Natural killer cell (primary cell): ENCODE measurements around the gene WDR36. TPM values are rescaled to one million over a fixed set of nuclear protein-coding genes. Genes with fewer than 3 reads are reported as not detected.

ENCODE experiments used
- ATAC-seq, 3 donors: fragments of 150-1000 bp in 2 of 3; fragments of 200-7000 bp in 1 of 3; cut with Tn5 transposase; 1 replicate in 1 of 3; 2 replicates in 2 of 3; pipeline ENCODE4 v1.10.0; 2021; ENCODE audit warnings: mild to moderate bottlenecking in 2 of 3, moderate library complexity in 2 of 3
- DNase-seq, 2 donors: peaks; one replicate each; pipeline versions ENCODE4 v3.0.0 to v3.0.0-alpha.2; 2013 to 2021; ENCODE audit warnings: mixed read lengths in 1 of 2
- H3K27ac ChIP-seq: one replicate; pipeline ENCODE4 v1.5.1; 2013; ENCODE audit warnings: mild to moderate bottlenecking, low read length
- H3K27me3 ChIP-seq: one replicate; pipeline ENCODE4 v1.6.1; 2013; ENCODE audit warnings: low read length; ENCODE audit not compliant: control insufficient read depth, insufficient read depth
- H3K36me3 ChIP-seq: one replicate; pipeline ENCODE4 v1.6.1; 2013; ENCODE audit warnings: low read length; ENCODE audit not compliant: control insufficient read depth, insufficient read depth
- H3K4me1 ChIP-seq: one replicate; pipeline ENCODE4 v1.6.1; 2013; ENCODE audit warnings: low read length; ENCODE audit not compliant: control insufficient read depth, insufficient read depth
- H3K4me3 ChIP-seq: one replicate; pipeline ENCODE4 v1.5.1; 2013; ENCODE audit warnings: low read length
- H3K9me3 ChIP-seq: one replicate; pipeline ENCODE4 v1.6.1; 2013; ENCODE audit warnings: low read length; ENCODE audit not compliant: control insufficient read depth, insufficient read depth
- H3K27ac Mint-ChIP-seq, 2 donors: one replicate each; pipeline ENCODE4 v1.8.0; 2022; ENCODE audit warnings: mild to moderate bottlenecking in 2 of 2, mixed read lengths in 2 of 2, moderate library complexity in 1 of 2
- H3K27me3 Mint-ChIP-seq, 2 donors: one replicate each; pipeline ENCODE4 v1.8.0; 2022; ENCODE audit warnings: low read depth in 2 of 2, mixed read lengths in 2 of 2
- H3K36me3 Mint-ChIP-seq: one replicate; pipeline ENCODE4 v1.8.0; 2022; ENCODE audit warnings: mixed read lengths
- H3K4me1 Mint-ChIP-seq, 2 donors: one replicate each; pipeline ENCODE4 v1.8.0; 2022; ENCODE audit warnings: mixed read lengths in 2 of 2
- H3K4me3 Mint-ChIP-seq: one replicate; pipeline ENCODE4 v1.8.0; 2022; ENCODE audit warnings: mild to moderate bottlenecking, moderate library complexity, mixed read lengths
- H3K9me3 Mint-ChIP-seq, 2 donors: one replicate each; pipeline ENCODE4 v1.8.0; 2022; ENCODE audit warnings: mixed read lengths in 2 of 2
- CTCF ChIP-seq: fragments of 200-600 bp; IDR thresholded peaks from one replicate; pipeline ENCODE4 v1.8.0; 2022; ENCODE audit warnings: antibody characterized with exemption
- WGBS: methylation state at CpG from one replicate; pipeline ENCODE4 v1.1.7; 2013; ENCODE audit warnings: missing lambda C conversion rate; ENCODE audit not compliant: insufficient coverage; 5-methylcytosine and 5-hydroxymethylcytosine counted together
- intact Hi-C: fragments of 100-400 bp; cut with micrococcal nuclease; formaldehyde crosslinking; loops from one replicate; pipeline ENCODE4 v1.14.2; 2022
- total RNA-seq, 4 donors: library from RNA; stranded (reverse); fragments of 120-200 nt in 1 of 4; gene quantifications; one replicate each; pipeline versions ENCODE4 v1.2.3 to v1.2.4, GENCODE V29; 2013 to 2022

WDR36 gene
- total RNA-seq, 3 donors from 2014 or later (not counting 1 experiment from before 2014, with no cell fraction given): 23.0 to 24.8 (median 23.9) TPM

GRCh38 chr5:111124793-111125192 is 32.6 kb downstream of the WDR36 start:
- Mint-ChIP-seq H3K27ac (no peak overlapping the region), H3K9me3 (no peaks in the 10 kb centered on the region), H3K4me1 (no peaks in the 10 kb centered on the region), H3K4me3 (no peak overlapping the region), H3K27me3 (no peaks in the 10 kb centered on the region), H3K36me3 (peaks cover 34% of the 10 kb centered on the region)
- H3K27me3 ChIP-seq: no peaks in the 10 kb centered on the region
- no peak overlapping the region for H3K4me3 ChIP-seq
- WGBS: no CpG with 5 or more reads among the region's 1 CpG
- DNase-seq (no peak), ATAC-seq (no peak)
- intact Hi-C loops: no loop called here
- peaks cover 74% of the 10 kb centered on the region for H3K36me3 ChIP-seq
- H3K27ac ChIP-seq: no peak overlapping the region
- no peaks in the 10 kb centered on the region for H3K4me1 ChIP-seq
- H3K9me3 ChIP-seq: no peaks in the 10 kb centered on the region
- no peak for TF ChIP-seq CTCF

GRCh38 chr5:111126896-111127295 is 34.7 kb downstream of the WDR36 start:
- H3K27ac ChIP-seq: no peak overlapping the region
- no peaks in the 10 kb centered on the region for H3K27me3 ChIP-seq
- intact Hi-C loops: no loop called here
- no peaks in the 10 kb centered on the region for H3K9me3 Mint-ChIP-seq
- H3K4me3 ChIP-seq: no peak overlapping the region
- H3K36me3 Mint-ChIP-seq: peaks cover 17% of the 10 kb centered on the region
- 97% methylated on average over 3 of the region's 3 CpGs for WGBS
- H3K36me3 ChIP-seq: peaks cover 54% of the 10 kb centered on the region
- H3K4me1 Mint-ChIP-seq: no peaks in the 10 kb centered on the region
- DNase-seq (no peak), ATAC-seq (no peak)
- TF ChIP-seq CTCF: no peak
- no peaks in the 10 kb centered on the region for H3K27me3 Mint-ChIP-seq
- no peak overlapping the region for H3K4me3 Mint-ChIP-seq
- no peaks in the 10 kb centered on the region for H3K9me3 ChIP-seq
- H3K27ac Mint-ChIP-seq: no peak overlapping the region
- H3K4me1 ChIP-seq: no peaks in the 10 kb centered on the region

- H3K36me3 ChIP-seq: peaks cover 47% of the 10 kb centered on the region
- H3K27ac ChIP-seq: no peak overlapping the region
- TF ChIP-seq CTCF: no peak
- H3K27me3 ChIP-seq: no peaks in the 10 kb centered on the region
- DNase-seq: no peak
- H3K9me3 Mint-ChIP-seq: no peaks in the 10 kb centered on the region
- no peak overlapping the region for H3K4me3 ChIP-seq
- intact Hi-C loops: no loop called here
- no peak overlapping the region for H3K27ac Mint-ChIP-seq
- H3K4me1 Mint-ChIP-seq: no peaks in the 10 kb centered on the region
- no peak overlapping the region for H3K4me3 Mint-ChIP-seq
- H3K27me3 Mint-ChIP-seq: no peaks in the 10 kb centered on the region
- H3K4me1 ChIP-seq: no peaks in the 10 kb centered on the region
- no peak for ATAC-seq
- 96% methylated on average over 3 of the region's 3 CpGs for WGBS
- no peaks in the 10 kb centered on the region for H3K9me3 ChIP-seq
- peaks cover 16% of the 10 kb centered on the region for H3K36me3 Mint-ChIP-seq
Measured at GRCh38 chr5:111127453-111128195, 35.5 kb downstream of the WDR36 start.

GRCh38 chr5:111129938-111130337 is 37.8 kb downstream of the WDR36 start:
- no peaks in the 10 kb centered on the region for H3K9me3 Mint-ChIP-seq
- H3K36me3 Mint-ChIP-seq: peaks cover 16% of the 10 kb centered on the region
- no peak for ATAC-seq
- H3K27ac ChIP-seq: no peak overlapping the region
- H3K4me1 ChIP-seq: no peaks in the 10 kb centered on the region
- peaks cover 2 to 16% of the 10 kb centered on the region in 2 donors for H3K27me3 Mint-ChIP-seq
- no peaks in the 10 kb centered on the region for H3K9me3 ChIP-seq
- no peak for TF ChIP-seq CTCF
- DNase-seq: no peak
- intact Hi-C loops: no loop called here
- H3K4me1 Mint-ChIP-seq: no peaks in the 10 kb centered on the region
- no peak overlapping the region for H3K27ac Mint-ChIP-seq
- H3K4me3 ChIP-seq: no peak overlapping the region
- H3K27me3 ChIP-seq: no peaks in the 10 kb centered on the region
- 100% methylated on average over 2 of the region's 3 CpGs for WGBS
- no peak overlapping the region for H3K4me3 Mint-ChIP-seq
- H3K36me3 ChIP-seq: peaks cover 30% of the 10 kb centered on the region
